HepG2 (cell line): ENCODE data around the gene TOX2. TPM values are rescaled to one million over a fixed set of nuclear protein-coding genes. Genes with fewer than 3 reads are reported as not detected.

Source experiments
- ATAC-seq: fragments of 200-7000 bp; cut with Tn5 transposase; 3 replicates; pipeline ENCODE4 v1.9.1; 2020; ENCODE audit warnings: mild to moderate bottlenecking, moderate library complexity
- BruUV-seq: library from RNA; stranded (reverse); fragments of 400-500 nt; replicated peaks from 2 replicates; lab custom pipeline; 2021; lab: Mats Ljungman, UMichigan
- CTCF ChIA-PET: fragments of 300-600 bp; formaldehyde crosslinking; extraction: SDS; loops from one replicate; lab custom pipeline; 2021; ENCODE audit warnings: low total read pairs, inconsistent platforms, low intra/inter-chr PET ratio; lab: Yijun Ruan, JAX
- POLR2A ChIA-PET: fragments of 350-600 bp; sonication (Branson Sonifier 250); formaldehyde crosslinking; loops from one replicate; lab custom pipeline; 2020; ENCODE audit warnings: antibody characterized with exemption, inconsistent platforms; lab: Yijun Ruan, JAX
- DNase-seq: peaks from one replicate; pipeline ENCODE4 v3.0.0-alpha.2; 2015; ENCODE audit warnings: low spot score
- FAIRE-seq: peaks from 3 replicates; lab custom pipeline; 2011; peaks lifted over from hg19 to GRCh38; lab: Jason Lieb, UNC
- H2AFZ ChIP-seq: one replicate; pipeline ENCODE4 v1.6.1; 2011; ENCODE audit warnings: low read length, inconsistent platforms
- H3K27ac ChIP-seq: fragments of 300-600 bp; 3 replicates; pipeline ENCODE4 v1.8.0; 2011; ENCODE audit warnings: mixed run types, mild to moderate bottlenecking, mixed read lengths, low read length, inconsistent platforms; ENCODE audit not compliant: insufficient read depth; ENCODE audit errors: extremely low read length
- H3K27me3 ChIP-seq, 2 experiments: fragments of 200-600 bp in 1 of 2; 2 replicates in 1 of 2; 3 replicates in 1 of 2; pipeline versions ENCODE4 v1.6.0 to v1.8.0; 2011; ENCODE audit warnings: low read length in 2 of 2, mild to moderate bottlenecking in 2 of 2, moderate library complexity in 2 of 2, inconsistent platforms in 1 of 2; ENCODE audit not compliant: insufficient read depth in 2 of 2, control insufficient read depth in 1 of 2
- H3K36me3 ChIP-seq, 2 experiments: fragments of 200-600 bp in 1 of 2; replicated peaks in 1 of 2; 2 replicates in 1 of 2; 3 replicates in 1 of 2; pipeline versions ENCODE4 v1.5.1 to v1.8.0; 2011; ENCODE audit warnings: low read length in 2 of 2, inconsistent platforms in 1 of 2; ENCODE audit not compliant: insufficient read depth in 2 of 2, control insufficient read depth in 1 of 2
- H3K4me1 ChIP-seq: 2 replicates; pipeline ENCODE4 v1.5.1; 2012; ENCODE audit warnings: low read length, inconsistent platforms; ENCODE audit not compliant: insufficient read depth
- H3K4me2 ChIP-seq: 2 replicates; pipeline ENCODE4 v1.6.0; 2011; ENCODE audit warnings: low read depth, low read length, inconsistent platforms
- H3K4me3 ChIP-seq, 3 experiments: fragments of 200-600 bp in 1 of 3; sonication (generic), shearing (Covaris generic) in 1 of 3; replicated peaks in 1 of 3; 2 replicates each; pipeline ENCODE4 v1.5.1; 2011 to 2016; ENCODE audit warnings: low read length in 3 of 3, inconsistent platforms in 2 of 3, low read depth in 2 of 3, mild to moderate bottlenecking in 2 of 3, control low read depth in 1 of 3, mixed read lengths in 1 of 3; ENCODE audit not compliant: insufficient read depth in 1 of 3
- H3K79me2 ChIP-seq: one replicate; pipeline ENCODE4 v1.6.1; 2011; ENCODE audit warnings: low read length, inconsistent platforms; ENCODE audit not compliant: insufficient read depth
- H3K9ac ChIP-seq: 2 replicates; pipeline ENCODE4 v1.6.0; 2011; ENCODE audit warnings: mild to moderate bottlenecking, low read depth, low read length, inconsistent platforms; ENCODE audit not compliant: insufficient read depth
- H3K9me3 ChIP-seq: 2 replicates; pipeline ENCODE4 v1.5.1; 2012; ENCODE audit warnings: mild to moderate bottlenecking, low read length
- H4K20me1 ChIP-seq: 2 replicates; pipeline ENCODE4 v1.6.0; 2011; ENCODE audit warnings: inconsistent platforms, mild to moderate bottlenecking, low read length, moderate library complexity; ENCODE audit not compliant: insufficient read depth
- ARNTL ChIP-seq: sonication (generic); formaldehyde crosslinking; IDR thresholded peaks from 2 replicates; pipeline ENCODE4 v1.4.0; 2020; ENCODE audit warnings: mild to moderate bottlenecking, missing genetic modification reagents
- ASH2L ChIP-seq: fragments of 300-600, 200-600 bp; sonication (generic); IDR thresholded peaks from 2 replicates; pipeline ENCODE4 v1.7.0; 2017; ENCODE audit warnings: low read depth, mild to moderate bottlenecking, moderate library complexity, mixed read lengths, low read length; ENCODE audit not compliant: insufficient read length
- ATAD3A ChIP-seq: sonication (generic); formaldehyde crosslinking; IDR thresholded peaks from 2 replicates; pipeline ENCODE4 v1.4.0; 2020; ENCODE audit warnings: missing genetic modification reagents
- CENPT ChIP-seq: sonication (generic); formaldehyde crosslinking; IDR thresholded peaks from 2 replicates; pipeline ENCODE4 v1.8.0; 2022; ENCODE audit warnings: low read depth, mild to moderate bottlenecking, moderate library complexity, missing genetic modification reagents
- HES4 ChIP-seq: sonication (generic); formaldehyde crosslinking; IDR thresholded peaks from 2 replicates; pipeline ENCODE4 v1.9.0; 2021; ENCODE audit warnings: mild to moderate bottlenecking, missing genetic modification reagents, borderline replicate concordance
- HHEX ChIP-seq: IDR thresholded peaks from 2 replicates; pipeline ENCODE4 v1.6.1; 2016; ENCODE audit warnings: control low read depth
- HMGXB3 ChIP-seq: sonication (generic); formaldehyde crosslinking; IDR thresholded peaks from 2 replicates; pipeline ENCODE4 v1.4.0; 2020; ENCODE audit warnings: missing genetic modification reagents, borderline replicate concordance
- MZF1 ChIP-seq: sonication (generic); formaldehyde crosslinking; IDR thresholded peaks from 2 replicates; pipeline ENCODE4 v1.8.1; 2023; ENCODE audit warnings: mild to moderate bottlenecking, missing genetic modification reagents, borderline replicate concordance
- PRPF4 ChIP-seq: fragments of 200-400 bp; formaldehyde crosslinking; IDR thresholded peaks from 2 replicates; pipeline ENCODE4 v1.6.1; 2016; ENCODE audit warnings: low read length, low read depth; ENCODE audit not compliant: poor library complexity, severe bottlenecking
- SNAPC2 ChIP-seq: sonication (generic); formaldehyde crosslinking; IDR thresholded peaks from 2 replicates; pipeline ENCODE4 v1.8.1; 2022; ENCODE audit warnings: mild to moderate bottlenecking, missing genetic modification reagents
- TCF7 ChIP-seq: sonication (generic); IDR thresholded peaks from 2 replicates; pipeline ENCODE4 v1.6.1; 2016; ENCODE audit warnings: antibody characterized with exemption, low read depth
- ZFP36L1 ChIP-seq: sonication (generic); formaldehyde crosslinking; IDR thresholded peaks from 2 replicates; pipeline ENCODE4 v1.8.0; 2022; ENCODE audit warnings: mild to moderate bottlenecking, missing genetic modification reagents, moderate library complexity
- ZNF10 ChIP-seq: sonication (generic); formaldehyde crosslinking; IDR thresholded peaks from 2 replicates; pipeline ENCODE4 v1.4.0; 2020; ENCODE audit warnings: mild to moderate bottlenecking, low read depth, missing genetic modification reagents, borderline replicate concordance
- ZNF136 ChIP-seq: sonication (generic); formaldehyde crosslinking; IDR thresholded peaks from 2 replicates; pipeline ENCODE4 v1.8.1; 2022; ENCODE audit warnings: low read depth, mild to moderate bottlenecking, moderate library complexity, missing genetic modification reagents
- ZNF547 ChIP-seq: sonication (generic); formaldehyde crosslinking; IDR thresholded peaks from 2 replicates; pipeline ENCODE4 v1.5.1; 2020; ENCODE audit warnings: mild to moderate bottlenecking, missing genetic modification reagents
- ZNF614 ChIP-seq: IDR thresholded peaks from 2 replicates; pipeline ENCODE4 v1.6.1; 2018; ENCODE audit warnings: missing biosample characterization, missing genetic modification reagents, inconsistent platforms, borderline replicate concordance
- WGBS: methylation state at CpG from one replicate; pipeline ENCODE4 v1.1.6; 2017; ENCODE audit warnings: low lambda C conversion rate; 5-methylcytosine and 5-hydroxymethylcytosine counted together
- in situ Hi-C: cut with HindIII; loops from 2 replicates; pipeline ENCODE4 v1.10.0; 2017; ENCODE audit warnings: low pct_unique_long_range_greater_than_20kb; ENCODE audit not compliant: extremely low pct_ligation_motif_present
- intact Hi-C: fragments of 100-400 bp; cut with micrococcal nuclease; formaldehyde crosslinking; loops from one replicate; pipeline ENCODE4 v1.10.0; 2022; ENCODE audit not compliant: unreplicated experiment
- polyA plus RNA-seq, 8 experiments: library from polyadenylated mRNA; depleted of rRNA in 3 of 8; stranded (reverse) in 7 of 8; unstranded in 1 of 8; fragments of >200 nt; fragmentation: Illumina TruSeq in 4 of 8; extraction: Trizol in 4 of 8; gene quantifications; 2 replicates each; pipeline versions ENCODE4 v1.2.1 to v1.2.3, GENCODE V29; 2011 to 2016; ENCODE audit warnings: low read depth in 4 of 8, missing spikeins in 1 of 8, mixed read lengths in 1 of 8; ENCODE audit not compliant: insufficient read depth in 1 of 8
- total RNA-seq, 5 experiments: library from RNA; depleted of rRNA; stranded (reverse); fragments of >200 nt; fragmentation: Illumina TruSeq; extraction: Trizol; gene quantifications; 2 replicates each; pipeline ENCODE4 v1.2.3, GENCODE V29; 2016; ENCODE audit warnings: low read depth in 1 of 5

The TOX2 gene
- total and polyA plus RNA-seq, 2 of the 13 experiments (the other 11 are each of a cell fraction or from before 2014, with no cell fraction given): not detected

DNA sequence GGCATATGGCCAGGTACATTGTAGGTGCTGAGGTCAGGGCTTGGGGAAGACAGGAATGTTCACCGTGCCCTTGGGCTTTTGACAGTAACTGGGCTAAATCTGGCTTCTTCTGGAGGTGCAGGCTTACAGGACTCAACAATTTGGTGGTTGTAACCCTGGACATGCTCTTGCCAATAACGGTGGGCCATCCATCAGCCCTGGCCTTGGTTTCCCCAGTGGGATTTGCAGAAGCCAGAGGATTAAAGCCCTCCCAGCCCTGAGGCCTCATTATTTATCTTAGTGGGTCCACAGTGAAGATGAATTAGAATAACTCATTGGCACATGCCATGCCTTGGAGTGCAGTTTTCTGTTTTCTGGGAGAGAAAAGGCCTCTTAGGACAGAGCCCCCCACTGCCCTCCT is 44.0 kb downstream of the TOX2 start:
- CTCF ChIA-PET: no interaction called here
- no peak overlapping the region for H2AFZ ChIP-seq
- no TSS peak for BruUV-seq
- no peak overlapping the region; a peak in 1 of 6 replicates for H3K4me3 ChIP-seq
- intact Hi-C loops: no loop called here
- no peaks in the 10 kb centered on the region for H3K79me2 ChIP-seq
- no peak for FAIRE-seq
- POLR2A ChIA-PET: no interaction called here
- H3K9me3 ChIP-seq: peaks cover 11% of the 10 kb centered on the region; the same call in 1 of the 2 replicates
- WGBS: 0% methylated on average over 2 of the region's 2 CpGs
- H3K27ac ChIP-seq: no peak overlapping the region
- peaks cover 34% of the 10 kb centered on the region for H3K4me1 ChIP-seq
- TF ChIP-seq HHEX (CRISPR knock-in tag) (no peak), SNAPC2 (CRISPR knock-in tag) (no peak), TCF7 (no peak), ZNF10 (CRISPR knock-in tag) (no peak), HMGXB3 (CRISPR knock-in tag) (no peak), ZFP36L1 (CRISPR knock-in tag) (0 out of 2 replicates have a peak, but pooled peaks have one; percentile 1), ZNF547 (CRISPR knock-in tag) (0 out of 2 replicates have a peak, but pooled peaks have one; percentile 18), ASH2L (no peak), PRPF4 (no peak), ZNF136 (CRISPR knock-in tag) (no peak), CENPT (no peak), ZNF614 (no peak), HES4 (no peak), MZF1 (CRISPR knock-in tag) (no peak), ATAD3A (CRISPR knock-in tag) (no peak), ARNTL (CRISPR knock-in tag) (no peak)
- TF ChIP-seq, all 625 proteins: peak for 2
- peak overlapping the region; percentile 48 for H3K4me2 ChIP-seq
- H3K36me3 ChIP-seq: no peaks in the 10 kb centered on the region
- H3K9ac ChIP-seq: no peak overlapping the region
- DNase-seq: no peak
- peaks cover 0 to 9% of the 10 kb centered on the region in 2 experiments; a peak in 2 of 5 replicates for H3K27me3 ChIP-seq
- in situ Hi-C loops: no loop called here
- no peak for ATAC-seq
- H4K20me1 ChIP-seq: no peaks in the 10 kb centered on the region
